AG08395 (cell line): ENCODE data around the gene PTPN18.
"Not testable (repeated sequence)": the region's sequence is repeated elsewhere in the genome, so short reads cannot be mapped to it uniquely, and the experiment has no call there.

Experiments
- DNase-seq: peaks from one replicate; pipeline ENCODE4 v3.0.0; 2012; ENCODE audit warnings: mixed read lengths, low spot score

The PTPN18 gene

GRCh38 chr2:130355578-130356431 lies at the start of gene PTPN18:
TSS of gene PTPN18 (plus strand) at chr2:130356056. CDS start at chr2:130356108, 52 bp downstream.
- DNase-seq, result peak; percentile 95

- no peak for DNase-seq
These were observed 48.0 kb upstream of the PTPN18 start for GRCh38 chr2:130307850-130308249.

- DNase-seq, result no peak
These were observed 45.0 kb upstream of the PTPN18 start for GRCh38 chr2:130310881-130311280.

GRCh38 chr2:130313812-130314334 lies 42.0 kb upstream of the PTPN18 start:
- DNase-seq, result no peak

GRCh38 chr2:130314377-130314776 lies 41.5 kb upstream of the PTPN18 start:
- DNase-seq, result no peak

- no peak for DNase-seq
These were observed 39.3 kb upstream of the PTPN18 start for GRCh38 chr2:130316596-130316995.

- DNase-seq, result no peak
These were observed 37.0 kb upstream of the PTPN18 start for GRCh38 chr2:130318906-130319305.

GRCh38 chr2:130319536-130319935 lies 36.3 kb upstream of the PTPN18 start:
- no peak for DNase-seq

- DNase-seq, result peak; percentile 17
These were observed 27.9 kb upstream of the PTPN18 start for GRCh38 chr2:130327703-130328527.

- no peak for DNase-seq
These were observed 27.1 kb upstream of the PTPN18 start for GRCh38 chr2:130328710-130329109.

- peak; percentile 90 for DNase-seq
These were observed 23.4 kb upstream of the PTPN18 start for GRCh38 chr2:130332271-130333073.

GRCh38 chr2:130333253-130333652 lies 22.6 kb upstream of the PTPN18 start:
- DNase-seq, result not testable (repeated sequence)

GRCh38 chr2:130334026-130334425 lies 21.8 kb upstream of the PTPN18 start:
- no peak for DNase-seq

GRCh38 chr2:130335226-130335625 lies 20.6 kb upstream of the PTPN18 start:
- no peak for DNase-seq

GRCh38 chr2:130336150-130336876 lies 19.5 kb upstream of the PTPN18 start:
- no peak for DNase-seq

- peak; percentile 85 for DNase-seq
These were observed 18.8 kb upstream of the PTPN18 start for GRCh38 chr2:130336877-130337734.

GRCh38 chr2:130337735-130338325 lies 18.0 kb upstream of the PTPN18 start:
- peak; percentile 30 for DNase-seq

- DNase-seq, result no peak
These were observed 17.0 kb upstream of the PTPN18 start for GRCh38 chr2:130338793-130339345.
